HUDEP-2 (cell line): ENCODE measurements around the gene RAB3C.
"Not testable (repeated sequence)": the region's sequence is repeated elsewhere in the genome, so short reads cannot be mapped to it uniquely, and the experiment has no call there.

Experiments used
- DNase-seq, 76 experiments: peaks; one replicate each; lab custom pipeline; 2025; ENCODE audit not compliant: unreplicated experiment in 76 of 76; lab: John Stamatoyannopoulos, UW

The RAB3C gene

DNA sequence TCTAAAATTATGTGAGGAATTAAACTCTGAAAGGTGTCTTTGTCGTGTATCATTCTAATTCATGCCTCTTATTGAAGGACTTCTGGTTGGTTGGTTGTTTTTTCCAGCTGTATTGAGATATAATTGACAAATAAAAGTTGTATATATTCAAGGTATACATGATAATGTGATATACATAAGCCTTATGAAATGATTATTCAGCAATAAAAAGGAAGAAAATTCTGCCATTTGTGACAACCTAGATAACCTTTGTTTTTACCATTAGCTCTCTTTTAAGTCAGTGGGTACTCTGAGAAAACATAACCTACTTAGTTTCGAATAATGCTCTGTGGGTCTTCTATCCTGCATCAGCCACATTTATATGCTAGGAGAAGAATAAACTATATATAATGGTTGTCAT is 89.6 kb downstream of the RAB3C start:
- no peak for DNase-seq

DNA sequence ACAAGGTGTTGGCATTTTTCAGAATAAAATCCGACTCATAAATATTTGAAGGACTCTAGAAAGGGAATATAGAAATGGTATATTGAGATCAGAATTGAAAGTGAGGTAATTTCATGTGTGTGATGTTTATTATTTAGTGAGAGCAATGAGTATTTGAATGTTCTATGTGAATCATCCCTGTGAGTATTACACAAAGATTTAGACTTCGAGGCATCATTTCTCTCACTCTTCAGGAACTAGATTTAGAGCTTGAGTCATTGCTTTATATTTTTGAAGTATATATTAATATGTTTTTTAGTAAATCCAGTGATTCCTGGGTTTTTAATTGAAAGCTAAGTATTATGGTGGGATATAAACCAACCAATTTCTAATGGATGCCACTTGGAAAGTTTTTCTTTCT is 91.2 kb downstream of the RAB3C start:
- DNase-seq, result no peak

DNA sequence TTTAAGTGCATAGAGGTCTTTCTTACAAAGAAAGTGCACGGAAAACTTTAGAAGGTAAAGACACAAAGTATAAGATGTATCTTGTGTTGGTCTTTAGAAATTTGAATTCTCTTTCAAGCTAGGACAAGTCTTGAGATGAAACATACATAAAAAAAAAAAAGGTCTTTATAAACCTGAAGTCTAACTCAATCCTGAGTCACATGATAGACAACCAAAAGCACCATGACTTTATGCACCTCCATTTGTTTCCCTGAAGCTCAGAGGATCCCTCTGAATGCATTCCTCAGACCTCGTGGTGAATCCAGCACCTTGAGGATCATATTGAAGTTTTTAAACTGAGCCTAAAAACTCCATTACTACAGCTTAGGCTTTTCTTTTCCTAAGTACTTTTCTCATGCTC is 91.8 kb downstream of the RAB3C start:
- DNase-seq, result no peak

DNA sequence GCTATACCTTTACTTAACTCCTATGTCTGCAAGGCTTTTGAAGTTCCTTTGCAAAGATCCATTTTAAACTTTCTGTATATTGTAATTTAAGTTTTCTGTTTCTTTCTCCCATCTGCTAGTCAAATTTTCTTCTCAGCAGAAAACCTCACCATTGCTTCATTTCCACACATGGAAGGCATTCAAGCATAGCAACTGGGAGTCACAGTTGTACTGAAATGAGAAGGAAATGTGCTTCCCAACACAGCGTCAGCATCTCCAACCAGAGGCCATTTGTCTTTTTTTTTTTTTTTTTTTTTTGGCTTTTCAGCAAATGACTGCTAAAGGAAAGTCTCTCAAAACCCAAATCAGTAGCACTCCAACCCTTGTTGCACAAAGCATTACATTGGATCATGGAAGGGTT is 92.5 kb downstream of the RAB3C start:
- no peak for DNase-seq

DNA sequence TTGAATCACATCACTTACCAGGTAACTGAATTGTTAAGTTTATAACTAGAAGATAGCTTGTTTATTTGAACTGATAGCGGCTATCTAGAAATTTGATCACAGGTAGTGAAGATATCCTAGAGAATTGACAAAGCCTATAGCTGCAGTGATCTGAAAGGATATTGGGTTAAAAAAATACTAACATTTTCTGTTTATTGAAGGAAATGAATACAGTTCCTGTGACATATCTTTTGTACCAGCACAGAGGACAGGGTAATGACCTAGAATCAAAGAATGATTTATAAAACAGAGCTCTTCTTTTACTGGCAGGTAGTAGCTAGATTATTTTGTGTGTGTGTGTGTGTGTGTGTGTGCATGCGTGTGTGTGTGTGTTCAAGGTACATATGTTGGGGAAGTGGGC is 94.8 kb downstream of the RAB3C start:
- no peak for DNase-seq

DNA sequence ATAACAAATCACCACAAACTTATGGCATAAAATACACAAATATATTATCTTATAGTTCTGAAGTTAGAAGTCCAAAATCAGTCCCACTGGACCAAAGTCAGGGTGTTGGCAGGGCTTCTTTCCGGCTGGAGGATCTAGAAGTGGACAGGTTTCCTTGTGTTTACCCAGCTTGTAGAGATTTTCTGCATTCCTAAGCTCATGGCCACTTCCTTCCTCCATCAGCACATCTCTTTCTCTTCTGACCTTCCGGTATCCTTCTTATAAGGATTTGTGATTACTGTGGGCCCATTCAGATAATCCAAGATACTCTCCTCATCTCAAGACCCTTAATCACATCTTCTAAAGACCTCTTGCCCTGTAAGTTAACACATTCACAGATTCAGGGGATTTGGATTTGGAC is 97.6 kb downstream of the RAB3C start:
- DNase-seq, result no peak

DNA sequence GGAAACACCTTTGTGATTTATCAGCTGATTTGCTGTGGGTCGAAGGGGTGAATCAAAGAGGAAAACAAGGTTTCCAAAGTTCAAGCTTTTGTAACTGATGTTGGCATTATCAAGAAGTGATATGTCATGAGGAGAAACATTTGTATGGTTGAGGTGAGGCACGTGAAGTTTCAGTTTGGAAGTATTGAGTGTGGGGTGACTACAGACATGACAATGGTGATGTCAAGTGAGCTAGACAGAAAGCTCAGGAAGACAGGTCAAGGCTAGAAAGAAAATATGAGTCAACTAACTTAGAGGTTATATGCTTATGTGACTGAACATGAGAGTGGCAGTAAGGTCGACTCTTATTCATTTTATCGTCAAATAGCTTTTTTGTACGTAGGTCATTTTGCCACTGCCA is 99.1 kb downstream of the RAB3C start:
- DNase-seq, result no peak

DNA sequence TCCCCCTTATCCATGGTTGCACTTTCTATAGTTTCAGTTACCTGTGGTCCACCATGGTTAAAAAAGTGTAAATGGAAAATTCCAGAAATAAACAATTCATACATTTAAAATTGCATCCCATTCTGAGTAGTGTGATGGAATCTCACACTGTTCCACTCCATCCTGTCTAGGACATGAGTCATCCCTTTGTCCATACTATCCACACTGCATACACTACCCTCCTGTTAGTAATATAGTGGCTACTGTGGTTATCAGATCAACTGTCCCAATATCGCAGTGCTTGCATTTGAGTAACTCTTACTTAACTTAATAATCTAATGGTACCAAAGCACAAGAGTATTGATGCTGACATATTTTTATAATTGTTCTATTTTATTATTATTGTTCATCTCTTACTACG is 100.7 kb downstream of the RAB3C start:
- DNase-seq, result no peak

DNA sequence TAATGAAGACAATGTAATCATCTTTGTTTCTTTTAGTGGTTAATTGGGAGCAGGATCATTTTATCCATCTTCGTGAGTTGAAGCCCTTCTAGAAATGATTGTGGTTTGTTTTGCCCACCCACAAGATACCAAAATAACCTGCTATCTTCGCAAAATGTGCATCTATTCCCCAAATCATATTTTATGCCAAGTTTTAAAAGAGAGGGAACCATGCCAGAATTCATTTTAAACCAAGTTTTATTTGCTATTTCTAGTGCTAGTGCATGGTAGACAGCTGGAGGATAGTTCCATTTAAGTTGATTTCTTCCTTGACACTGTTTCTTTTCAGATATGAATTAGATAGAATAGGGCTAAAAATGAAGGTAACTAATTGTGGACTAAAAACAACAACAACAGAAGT is 104.2 kb downstream of the RAB3C start:
- no peak for DNase-seq

DNA sequence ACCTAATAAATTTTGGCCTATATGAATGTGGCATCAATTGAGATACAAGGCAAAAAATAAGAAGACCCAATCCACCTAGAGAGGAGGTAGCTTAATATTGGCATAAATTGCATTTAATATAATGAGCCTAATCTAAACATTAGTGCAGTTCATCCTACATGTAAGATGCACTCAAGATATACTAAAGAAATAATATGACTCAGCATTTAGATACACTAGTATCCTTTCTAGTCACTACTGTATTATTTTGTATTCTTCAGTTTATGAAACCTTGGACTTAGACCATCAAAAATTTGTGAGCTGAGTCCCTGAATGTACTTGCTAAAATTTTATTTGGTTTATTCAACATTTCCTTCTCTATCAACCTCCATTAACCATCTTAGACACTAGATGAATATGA is 104.7 kb downstream of the RAB3C start:
- DNase-seq, result no peak

DNA sequence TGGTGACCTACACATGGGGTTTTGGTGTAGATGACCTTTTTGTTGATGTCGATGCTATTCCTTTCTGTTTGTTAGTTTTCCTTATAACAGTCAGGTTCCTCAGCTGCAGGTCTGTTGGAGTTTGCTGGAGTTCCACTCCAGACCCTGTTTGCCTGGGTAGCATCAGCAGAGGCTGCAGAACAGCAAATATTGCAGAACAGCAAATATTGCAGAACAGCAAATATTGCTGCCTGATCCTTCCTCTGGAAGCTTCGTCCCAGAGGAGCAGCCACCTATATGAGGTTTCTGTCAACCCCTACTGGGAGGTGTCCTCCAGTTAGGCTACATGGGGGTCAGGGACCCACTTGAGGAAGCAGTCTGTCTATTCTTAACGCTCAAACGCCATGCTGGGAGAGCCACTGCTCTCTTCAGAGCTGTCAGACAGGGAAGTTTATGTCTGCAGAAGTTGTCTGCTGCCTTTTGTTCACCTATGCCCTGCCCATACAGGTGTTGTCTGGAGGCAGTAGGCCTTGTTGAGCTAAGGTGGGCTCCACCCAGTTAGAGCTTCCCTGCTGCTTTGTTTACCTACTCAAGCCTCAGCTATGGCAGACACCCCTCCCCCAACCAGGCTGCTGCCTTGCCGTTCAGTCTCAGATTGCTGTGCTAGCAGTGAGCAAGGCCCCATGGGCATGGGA is 116.3 kb downstream of the RAB3C start:
- DNase-seq, result not testable (repeated sequence)

DNA sequence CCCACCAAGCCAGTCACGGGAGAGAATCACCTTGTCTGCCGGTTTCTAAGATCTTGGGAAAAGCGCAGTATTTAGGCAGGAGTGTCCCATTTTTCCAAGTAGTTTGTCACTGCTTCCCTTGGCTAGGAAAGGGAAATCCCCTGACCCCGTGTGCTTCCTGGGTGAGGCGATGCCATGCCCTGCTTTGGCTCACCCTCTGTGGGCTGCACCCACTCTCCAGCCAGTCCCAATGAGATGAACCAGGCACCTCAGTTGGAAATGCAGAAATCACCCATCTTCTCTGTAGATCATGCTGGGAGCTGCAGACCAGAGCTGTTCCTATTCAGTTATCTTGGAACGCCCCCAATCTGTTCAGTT is 116.9 kb downstream of the RAB3C start:
- no peak for DNase-seq

DNA sequence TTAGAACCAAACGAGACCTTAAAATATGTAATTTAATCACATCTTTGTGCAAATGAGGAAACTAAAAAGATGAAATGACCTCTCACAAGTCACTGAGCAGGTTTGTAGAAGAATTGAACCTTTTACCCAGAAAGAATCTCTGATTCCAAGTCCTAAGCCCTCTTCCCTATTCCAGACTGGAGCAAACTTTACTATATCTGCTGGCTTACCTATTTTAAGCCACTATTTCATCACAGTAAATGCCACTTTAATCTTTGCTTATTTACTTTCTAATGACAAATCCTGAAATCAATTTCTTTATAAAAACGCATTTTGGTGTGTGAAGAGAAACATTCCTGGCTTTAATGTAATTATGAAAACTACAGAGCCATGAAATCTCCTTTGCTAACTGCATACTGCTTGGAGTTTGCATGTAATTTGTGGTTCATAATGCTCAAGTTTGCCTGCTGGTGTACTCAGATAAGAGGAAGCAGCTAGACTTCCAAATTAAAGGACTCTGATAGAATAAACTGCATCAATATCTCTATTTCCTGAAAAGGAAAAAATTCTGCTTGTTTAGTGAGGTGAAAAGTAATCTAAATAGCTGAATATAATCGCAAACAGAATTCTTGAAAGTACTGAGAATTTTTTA is 121.2 kb downstream of the RAB3C start:
- no peak for DNase-seq

DNA sequence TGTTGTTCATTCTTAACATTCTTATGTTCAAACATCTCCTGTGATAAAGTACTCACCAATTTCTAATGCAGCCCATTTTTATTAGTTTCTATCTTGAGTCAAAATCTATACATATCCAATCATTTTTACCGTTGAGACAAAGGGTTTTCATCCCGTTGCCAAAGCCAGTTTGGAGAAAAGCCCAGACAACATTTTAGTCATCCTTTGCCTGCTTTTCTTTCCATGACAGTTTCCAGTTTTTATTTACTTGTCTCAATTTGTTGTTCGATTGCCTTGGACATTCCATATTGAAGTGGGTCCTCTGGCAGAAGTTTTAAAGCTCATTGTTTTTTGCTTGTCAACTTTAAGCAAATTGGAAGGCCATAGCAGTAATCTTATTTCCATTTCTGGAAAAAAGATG is 123.9 kb downstream of the RAB3C start:
- DNase-seq, result no peak

DNA sequence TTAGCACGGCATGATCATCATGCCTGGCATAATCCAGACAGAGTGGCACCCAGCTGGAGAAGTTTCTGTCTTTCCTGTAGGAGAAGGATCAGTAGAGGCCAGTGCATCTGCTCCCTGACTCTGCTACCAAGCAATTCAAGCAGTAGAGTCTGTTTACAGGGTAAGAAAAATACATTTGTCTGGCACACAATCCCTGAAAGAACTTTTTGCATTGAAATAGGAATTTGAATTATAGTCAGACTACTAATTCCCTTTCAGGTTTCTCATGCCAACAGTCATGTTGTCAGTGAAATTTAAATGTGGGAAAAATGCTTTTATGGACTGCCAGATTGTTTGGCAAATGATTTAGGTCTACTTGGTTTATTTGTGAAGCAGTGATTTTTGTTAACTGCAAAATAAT is 125.6 kb downstream of the RAB3C start:
- no peak for DNase-seq

DNA sequence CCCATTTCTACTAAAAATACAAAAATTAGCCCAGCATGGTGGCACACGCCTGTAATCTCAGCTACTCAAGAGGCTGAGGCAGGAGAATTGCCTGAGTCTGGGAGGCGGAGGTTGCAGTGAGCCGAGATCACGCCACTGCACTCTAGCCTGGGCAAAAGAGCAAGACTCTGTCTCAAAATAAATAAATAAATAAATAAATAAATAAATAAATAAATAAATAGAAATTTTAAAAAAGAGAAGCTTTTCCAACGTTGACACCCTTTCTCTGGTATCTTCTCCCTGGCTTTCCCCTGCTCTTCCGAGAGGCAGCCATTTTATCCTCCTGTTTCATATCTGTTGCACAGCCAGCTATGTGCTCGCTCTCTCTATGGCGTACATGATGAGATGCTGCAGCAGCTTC is 127.5 kb downstream of the RAB3C start:
- not testable (repeated sequence) for DNase-seq

DNA sequence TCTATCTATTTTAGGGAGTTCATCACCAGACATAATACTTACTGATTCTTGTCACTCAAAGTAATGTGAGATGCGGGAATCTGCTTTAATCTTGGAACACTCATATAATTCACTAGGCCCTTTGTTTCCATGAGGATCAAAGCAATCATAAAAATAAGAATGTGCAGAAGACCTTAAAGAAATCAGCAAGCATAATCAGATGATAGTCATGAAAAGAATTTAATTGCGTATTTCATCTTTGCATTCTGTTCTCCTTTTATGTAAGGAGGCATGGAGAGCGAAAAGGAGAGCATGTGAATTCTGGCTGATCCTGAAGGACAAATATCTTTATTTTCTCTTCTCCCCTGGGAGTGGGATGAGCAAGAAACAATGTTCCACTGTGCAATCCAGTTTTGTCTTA is 128.0 kb downstream of the RAB3C start:
- no peak for DNase-seq

DNA sequence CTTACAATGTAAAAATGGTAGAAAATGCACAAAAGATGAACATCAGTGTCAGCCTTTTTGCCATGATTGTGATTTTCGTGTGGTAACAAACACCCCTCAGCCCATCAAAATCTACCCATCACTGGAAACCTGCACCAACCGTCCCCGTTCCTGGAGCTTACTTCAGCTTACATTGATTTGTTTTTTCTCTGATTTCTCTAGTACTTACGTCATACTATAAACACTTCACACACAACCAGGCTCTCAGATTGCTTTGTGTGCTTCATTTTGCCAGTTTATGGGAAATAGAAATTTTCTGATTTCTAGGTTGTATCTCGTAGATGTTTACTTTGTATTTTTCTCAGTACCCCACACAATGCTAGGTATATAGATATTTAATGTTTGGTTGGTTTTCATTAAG is 129.1 kb downstream of the RAB3C start:
- no peak for DNase-seq

DNA sequence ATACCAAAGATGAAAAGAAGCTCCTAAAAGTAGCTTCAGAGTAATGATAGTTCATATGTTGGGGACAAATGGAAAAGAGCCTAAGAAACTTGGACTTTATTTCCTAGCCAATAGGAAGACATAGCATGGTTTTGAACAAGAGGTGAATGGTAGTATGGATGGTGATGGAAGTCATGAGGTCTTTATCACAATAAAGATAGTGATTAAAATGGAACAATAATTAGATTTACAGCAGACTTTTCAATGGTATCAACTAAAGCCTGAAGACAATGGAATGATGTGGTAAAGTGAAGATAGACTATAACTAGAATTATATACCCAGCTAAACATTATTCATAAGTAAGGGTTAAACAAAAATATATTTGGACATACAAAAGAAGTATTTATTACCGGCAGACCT is 131.2 kb downstream of the RAB3C start:
- DNase-seq, result no peak

DNA sequence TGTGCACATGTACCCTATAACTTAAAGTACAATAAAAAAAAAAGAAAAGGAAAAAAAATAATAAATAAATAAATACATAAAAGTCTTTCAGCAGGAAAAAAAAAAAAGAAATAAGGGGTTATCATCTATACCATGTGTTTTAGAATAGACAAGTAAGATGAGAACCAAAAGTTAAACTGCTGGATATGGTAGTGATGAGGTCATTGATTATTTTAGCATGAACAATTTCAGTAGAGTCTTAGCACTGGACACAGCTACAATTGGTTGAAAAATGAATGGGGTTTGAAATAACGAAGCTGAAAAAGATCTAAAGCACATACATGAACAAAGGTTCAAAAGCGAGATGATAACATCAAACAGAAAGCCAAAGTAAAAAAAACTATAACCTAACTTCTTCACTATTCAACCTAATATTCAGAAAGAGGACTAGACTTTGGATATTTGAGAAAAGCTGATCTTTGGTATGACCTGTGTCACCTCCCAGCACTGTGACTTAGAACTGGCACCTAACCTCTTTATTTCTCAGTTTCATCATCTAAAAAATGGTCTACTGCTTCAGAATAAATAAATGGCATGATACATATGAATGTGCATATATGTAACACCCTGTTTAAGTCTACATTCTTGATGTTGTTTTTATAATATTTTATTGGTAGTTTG is 133.3 kb downstream of the RAB3C start:
- no peak for DNase-seq

DNA sequence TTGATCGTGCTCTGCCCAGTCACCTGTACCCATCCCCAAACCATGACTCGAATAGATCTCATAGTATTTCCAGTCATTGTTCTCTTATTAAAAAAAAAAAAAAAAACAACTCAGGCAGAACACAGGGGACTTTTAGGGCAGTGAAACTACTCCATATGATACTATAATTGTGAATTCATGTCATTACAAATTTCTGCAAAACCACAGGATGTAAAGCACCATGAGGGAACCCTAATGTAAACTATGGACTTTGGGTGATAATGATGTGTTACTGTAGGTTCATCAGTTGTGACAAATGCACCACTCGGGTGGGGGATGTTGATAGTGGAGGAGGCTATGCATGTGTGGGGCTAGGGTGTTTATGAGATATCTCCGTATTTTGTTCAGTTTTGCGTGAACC is 133.8 kb downstream of the RAB3C start:
- no peak for DNase-seq

DNA sequence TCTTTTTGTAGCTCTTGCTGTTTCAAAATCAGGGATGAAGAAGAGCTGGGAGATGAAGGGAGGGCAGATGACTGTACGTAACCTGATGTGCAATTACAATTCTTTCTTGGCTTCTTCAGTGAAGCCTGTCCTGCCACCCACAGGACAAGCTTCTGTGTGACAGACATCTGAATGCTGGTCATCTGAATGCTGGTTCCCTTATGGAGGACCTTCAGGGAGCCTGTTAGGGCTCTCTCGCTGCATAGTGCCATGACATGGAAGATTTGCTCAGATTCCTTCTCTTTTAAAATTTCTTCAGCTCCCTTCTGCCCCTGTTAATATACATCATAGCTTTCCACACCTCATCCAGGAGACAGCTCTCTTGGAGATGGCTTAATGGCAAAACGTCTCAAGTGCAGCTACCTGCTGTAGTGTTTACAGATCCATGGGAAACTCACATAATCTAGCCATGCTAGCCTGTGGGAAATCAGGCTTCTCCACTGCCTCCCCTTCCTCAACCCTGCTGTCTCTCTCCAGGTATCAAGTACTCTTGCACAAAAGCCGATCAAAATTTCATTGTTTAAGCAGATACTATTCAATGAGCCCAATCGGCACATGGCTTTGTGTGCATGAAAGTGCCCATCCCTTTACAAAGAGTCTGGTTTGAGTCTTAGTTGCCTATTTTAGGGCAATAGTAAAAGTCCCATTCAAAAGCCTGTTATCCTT is 134.6 kb downstream of the RAB3C start:
- DNase-seq, result no peak
